SK-N-DZ (cell line): ENCODE results near the gene IL19.
"Not testable (repeated sequence)": the region's sequence is repeated elsewhere in the genome, so short reads cannot be mapped to it uniquely, and the experiment has no call there.

Experiments
- DNase-seq: peaks from one replicate; pipeline ENCODE4 v3.0.0-alpha.2; 2015; ENCODE audit warnings: low spot score

IL19 gene

DNA sequence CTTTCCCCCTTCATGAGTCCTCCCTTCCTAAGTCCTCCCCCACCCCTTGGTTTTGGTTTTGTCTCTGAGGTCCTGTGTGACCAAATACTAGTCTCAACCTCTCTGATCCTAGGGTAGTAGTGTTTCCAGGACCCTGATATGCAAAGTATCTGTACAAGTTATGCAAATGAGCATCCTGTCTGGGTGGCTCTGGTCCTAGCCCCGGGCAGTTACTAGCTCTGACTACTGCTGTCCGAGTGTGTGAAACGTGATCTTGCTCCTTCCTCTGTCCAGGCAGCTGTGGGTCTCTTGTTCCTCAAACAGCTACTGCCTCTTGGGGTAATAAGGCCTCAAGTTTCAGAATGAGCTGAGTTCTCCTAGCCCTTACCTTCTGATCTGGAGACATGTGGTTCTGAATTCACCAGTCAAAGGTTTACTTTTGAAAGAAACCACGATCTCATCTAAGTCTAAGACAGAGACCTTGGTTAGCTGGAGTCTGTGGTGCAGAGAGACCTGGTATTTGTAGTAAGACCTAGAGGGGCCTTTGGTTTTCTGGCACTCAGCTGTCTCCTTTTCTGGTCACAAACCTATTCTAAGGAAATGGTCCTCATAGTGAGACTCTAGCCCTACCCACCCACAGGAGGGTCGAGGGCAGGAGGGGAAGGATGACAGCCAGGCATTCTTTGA is 31.0 kb upstream of the IL19 start:
- no peak for DNase-seq

DNA sequence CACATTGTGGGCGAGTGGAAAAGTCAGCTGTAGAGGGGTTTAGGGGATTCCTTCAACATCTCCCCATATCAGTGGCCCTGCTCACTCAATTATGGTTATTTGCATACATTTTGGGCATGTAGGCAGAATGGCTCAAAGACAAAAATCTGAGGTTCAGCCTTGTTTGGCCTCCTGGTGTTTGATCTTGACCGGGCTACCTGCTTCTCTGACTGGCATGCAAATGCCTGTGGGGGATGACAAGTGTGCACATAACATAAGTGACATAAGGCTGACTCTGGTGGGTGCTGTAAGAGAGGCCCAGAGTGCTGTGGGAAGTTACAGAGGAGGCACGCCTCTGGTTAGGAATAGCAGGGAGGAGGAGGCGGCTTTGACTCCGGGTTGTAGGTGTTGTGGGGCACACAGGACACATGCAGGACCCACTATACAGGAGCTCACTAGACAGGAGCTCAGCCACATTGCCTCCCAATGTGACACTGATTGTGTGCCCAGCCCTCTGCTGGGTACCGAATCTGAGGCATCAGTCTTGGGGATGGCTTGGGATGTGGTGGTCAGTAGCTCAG is 29.4 kb upstream of the IL19 start:
- no peak for DNase-seq

GRCh38 chr1:206742719-206743383 is 27.7 kb upstream of the IL19 start:
- DNase-seq, result no peak

DNA sequence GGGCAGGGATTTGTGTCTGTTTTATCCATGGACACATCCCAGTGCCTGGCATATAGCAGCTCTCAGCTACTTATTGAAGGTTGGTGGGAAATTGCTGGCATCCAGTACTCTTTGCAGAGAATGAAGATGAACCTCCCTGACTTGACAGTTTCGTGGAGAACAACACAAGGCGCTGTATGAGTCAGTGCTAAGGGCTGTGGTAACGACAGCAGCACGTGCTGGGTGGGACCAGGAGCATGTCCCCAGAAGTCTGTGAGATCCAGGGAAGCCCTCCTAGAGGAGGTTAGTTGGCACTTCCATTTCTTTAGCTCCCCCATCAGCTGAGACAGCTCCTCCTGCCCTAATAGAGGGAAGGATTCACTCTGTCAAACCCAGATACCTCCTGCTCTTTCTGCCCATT is 25.9 kb upstream of the IL19 start:
- no peak for DNase-seq

- DNase-seq, result no peak
Observed at GRCh38 chr1:206745301-206745700, 25.3 kb upstream of the IL19 start.

DNA sequence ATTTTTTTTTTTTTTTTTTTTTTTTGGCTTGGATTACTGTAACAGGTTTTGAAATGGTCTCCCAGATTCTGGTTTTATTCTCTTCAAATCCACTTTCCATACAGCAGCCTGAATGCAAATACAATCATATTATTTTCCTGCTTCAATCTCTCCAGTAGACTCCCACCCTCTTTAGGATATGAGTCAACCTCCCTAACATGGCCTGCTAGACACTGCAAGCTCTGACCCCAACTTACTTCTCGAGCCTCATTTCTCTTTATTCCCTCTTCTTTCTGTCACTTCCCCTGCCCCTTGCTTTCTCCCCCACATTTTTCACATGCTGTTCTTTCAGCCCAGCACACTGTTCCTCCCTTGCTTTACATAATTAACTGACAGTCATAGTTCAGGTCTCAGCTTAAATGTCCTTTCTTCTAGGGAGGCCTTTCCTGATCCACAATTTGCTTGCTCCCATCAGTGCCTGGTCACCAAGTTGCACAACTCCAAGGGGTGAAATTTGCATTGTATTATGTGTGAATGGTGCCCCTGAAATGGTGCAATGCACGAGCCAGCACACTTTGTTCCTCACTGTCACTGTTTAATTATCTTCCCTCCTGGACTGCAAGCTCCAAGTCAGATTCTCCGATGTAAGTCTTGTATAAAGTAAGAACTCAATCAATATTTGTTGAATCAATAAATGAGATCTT is 22.1 kb upstream of the IL19 start:
- no peak for DNase-seq

- no peak for DNase-seq
Observed at GRCh38 chr1:206751891-206752290, 18.7 kb upstream of the IL19 start.

- no peak for DNase-seq
Observed at GRCh38 chr1:206752481-206752880, 18.1 kb upstream of the IL19 start.

GRCh38 chr1:206753141-206753540 is 17.4 kb upstream of the IL19 start:
- no peak for DNase-seq

DNA sequence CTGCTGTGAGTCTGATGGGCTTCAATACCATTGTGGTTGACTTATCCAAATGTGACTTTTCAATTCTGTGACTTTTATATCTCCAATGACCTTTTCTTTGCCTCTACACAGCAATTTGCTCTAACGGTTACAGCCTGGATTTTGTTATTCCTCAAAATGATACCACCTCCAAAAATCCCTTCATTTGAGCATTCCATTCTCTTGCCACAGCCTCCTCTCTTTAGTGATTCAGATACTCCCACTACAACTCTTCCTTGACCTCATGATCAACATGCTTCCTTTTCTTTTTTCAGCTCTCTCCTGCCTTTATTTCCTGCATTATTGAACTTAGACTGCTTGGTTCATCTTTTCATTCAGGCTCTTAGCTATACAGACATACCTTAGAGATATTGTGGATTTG is 16.6 kb upstream of the IL19 start:
- DNase-seq, result no peak

GRCh38 chr1:206757524-206758266 is 12.9 kb upstream of the IL19 start:
- DNase-seq, result no peak

DNA sequence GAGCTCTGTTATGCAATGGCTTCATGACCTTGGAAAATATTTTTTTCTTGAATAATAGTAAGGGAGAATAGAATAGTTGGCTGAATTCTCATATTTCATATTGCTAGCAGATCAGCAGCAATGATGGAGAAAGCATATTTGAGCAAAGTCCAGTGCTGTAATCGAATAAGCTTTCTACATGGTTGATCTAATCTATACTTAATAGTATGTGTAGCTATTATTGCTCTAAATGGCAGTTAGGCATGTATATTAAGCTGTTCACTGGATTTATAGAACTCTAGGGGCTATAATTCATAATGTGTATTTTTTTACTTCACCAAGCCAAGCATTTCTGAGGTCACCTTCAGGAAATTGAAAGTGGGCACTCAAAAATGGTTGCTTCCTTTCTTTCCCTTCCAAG is 10.0 kb upstream of the IL19 start:
- DNase-seq, result no peak

GRCh38 chr1:206761159-206761768 is 9.3 kb upstream of the IL19 start:
- peak; percentile 74 for DNase-seq

GRCh38 chr1:206762741-206763364 is 7.7 kb upstream of the IL19 start:
- not testable (repeated sequence) for DNase-seq

DNA sequence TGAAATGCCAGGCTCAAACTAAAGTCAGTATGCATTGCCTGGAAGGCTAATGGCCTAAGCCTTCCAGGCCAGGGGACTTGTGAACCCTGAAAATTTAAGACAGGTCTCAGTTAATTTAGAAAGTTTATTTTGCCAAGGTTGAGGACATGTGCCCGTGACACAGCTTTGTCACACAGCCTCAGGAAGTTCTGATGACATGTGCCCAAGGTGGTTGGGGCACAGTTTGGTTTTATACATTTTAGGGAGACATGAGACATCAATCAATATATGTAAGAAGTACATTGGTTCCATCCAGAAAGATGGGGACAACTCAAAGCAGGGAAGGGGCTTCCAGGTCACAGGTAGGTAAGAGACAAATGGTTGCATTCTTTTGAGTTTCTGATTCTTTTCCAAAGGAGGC is 4.8 kb upstream of the IL19 start:
- DNase-seq, result not testable (repeated sequence)

DNA sequence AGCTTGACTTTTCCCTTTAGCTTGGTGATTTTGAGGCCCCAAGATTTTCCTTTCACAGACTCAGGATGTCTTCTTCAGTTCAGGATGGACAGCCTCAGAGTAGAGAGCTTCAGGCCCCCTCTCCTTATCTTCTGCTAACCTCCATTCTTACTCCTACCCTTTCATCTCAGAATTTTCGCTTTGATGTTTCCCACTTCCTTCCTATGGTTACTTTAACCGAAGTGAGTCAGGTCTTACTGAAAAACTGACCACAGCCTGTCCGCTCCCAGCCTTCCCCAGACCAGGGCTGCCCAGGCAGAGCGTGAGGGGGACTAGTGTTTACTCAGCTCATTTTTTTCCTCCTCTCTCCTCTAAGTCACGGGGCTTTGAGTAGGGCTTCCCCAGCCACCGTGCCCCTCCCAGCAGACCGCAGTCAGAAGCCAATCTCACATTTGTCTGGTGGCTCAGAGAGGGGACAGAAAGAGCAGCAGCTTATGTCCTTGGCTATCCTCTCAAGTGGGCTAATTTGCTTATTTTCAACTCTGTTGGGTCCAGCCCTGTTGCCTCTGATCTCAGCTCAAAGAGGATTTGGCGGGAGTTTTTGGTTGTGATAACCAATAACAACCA is 4.2 kb upstream of the IL19 start:
- no peak for DNase-seq

DNA sequence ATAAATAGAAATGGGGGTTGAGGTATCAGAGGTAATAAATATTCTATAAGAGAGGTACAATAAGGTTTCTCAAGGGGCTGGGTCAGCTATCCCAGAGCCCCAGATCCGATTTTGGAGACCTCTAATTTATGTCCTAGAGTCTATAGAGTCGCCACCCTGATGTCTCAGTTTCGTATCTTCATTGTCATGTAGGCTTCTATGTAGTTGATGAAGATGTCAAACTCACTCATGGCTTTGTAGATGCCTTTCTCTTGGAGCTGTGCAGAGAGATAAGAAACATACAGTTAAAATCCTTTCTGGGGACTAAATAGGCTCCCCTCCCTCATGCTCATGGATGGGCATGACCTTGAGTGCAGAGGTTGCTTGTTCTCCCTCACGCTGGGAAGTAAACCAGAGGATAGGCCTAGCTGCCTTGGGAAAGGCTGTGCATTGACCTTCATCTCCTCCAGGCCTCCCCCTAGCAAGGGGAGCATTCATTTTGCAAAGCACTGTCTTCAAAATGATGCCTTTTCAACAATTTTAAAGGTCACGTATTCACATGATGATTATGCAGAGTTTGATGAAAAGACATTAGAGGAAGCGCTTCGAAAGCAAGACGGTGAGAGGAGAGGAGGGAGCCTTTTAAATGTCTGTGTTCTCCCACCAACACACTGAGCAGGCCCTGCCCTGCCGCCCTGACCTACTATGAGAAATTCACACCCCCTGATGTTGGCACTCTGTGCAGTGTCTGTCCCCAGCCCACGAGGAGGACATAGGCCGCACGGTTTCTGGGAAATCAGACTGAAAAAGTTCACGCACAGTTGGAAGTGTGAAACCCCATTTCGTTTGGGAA is 1.9 kb upstream of the IL19 start:
- DNase-seq, result no peak

DNA sequence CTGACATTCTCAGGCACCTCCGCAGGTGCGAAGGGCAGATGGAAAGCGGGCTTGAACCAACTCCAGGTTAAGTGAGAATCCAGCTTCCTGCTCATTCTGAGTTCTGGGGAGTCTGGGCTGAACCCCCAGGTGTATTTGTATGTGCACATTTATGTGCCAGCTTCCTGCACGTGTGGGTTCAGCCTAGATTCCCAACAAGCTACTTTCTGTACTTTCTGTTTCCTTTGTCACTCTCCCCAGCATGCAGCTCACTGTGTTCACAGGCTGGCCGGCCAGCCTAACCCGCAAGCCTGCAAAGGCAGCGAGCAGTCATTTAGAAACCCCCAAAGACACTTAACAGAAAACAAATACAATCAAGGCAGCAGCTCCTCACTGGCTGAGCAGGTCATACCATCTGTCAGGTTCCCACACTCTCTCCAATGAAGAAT is 1.3 kb upstream of the IL19 start:
- DNase-seq, result no peak

DNA sequence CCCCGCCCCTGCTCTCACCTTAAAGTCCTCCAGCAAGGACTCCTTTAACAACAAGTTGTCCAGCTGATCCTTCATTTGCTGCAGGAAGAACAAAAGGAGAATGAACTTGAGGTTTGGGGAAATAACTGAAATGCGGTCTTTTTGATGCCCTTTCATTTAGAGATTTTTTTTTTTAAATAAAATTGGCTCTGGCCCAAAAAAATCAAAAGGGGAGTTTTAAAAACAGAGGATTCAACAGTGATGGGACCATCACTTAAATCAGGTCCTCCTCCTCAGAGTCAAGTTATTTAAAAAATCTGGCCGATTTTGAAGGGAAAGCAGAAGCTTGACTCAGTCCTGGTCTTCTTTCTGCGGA is 742 bp downstream of the IL19 start:
- DNase-seq, result no peak
